Testis (tissue), 3 donors: ENCODE measurements around the gene DAB2IP. TPM values are rescaled to one million over a fixed set of nuclear protein-coding genes. Genes with fewer than 3 reads are reported as not detected.
A peak's percentile ranks its signal among the peaks of the same experiment; 100 is the strongest.

Experiments used
- DNase-seq: peaks from one replicate; pipeline ENCODE4 v3.0.0-alpha.2; 2019
- H3K27ac ChIP-seq, 2 donors: fragments of 200-600 bp; sonication (generic); one replicate each; pipeline ENCODE4 v1.5.1; 2019
- H3K27me3 ChIP-seq: fragments of 200-600 bp; sonication (generic); one replicate; pipeline ENCODE4 v1.5.1; 2019
- H3K36me3 ChIP-seq: fragments of 200-600 bp; sonication (generic); one replicate; pipeline ENCODE4 v1.5.1; 2017; ENCODE audit warnings: low read depth; ENCODE audit errors: missing control alignments
- H3K4me1 ChIP-seq: fragments of 200-600 bp; sonication (generic); one replicate; pipeline ENCODE4 v1.5.1; 2019
- H3K4me3 ChIP-seq, 2 donors: fragments of 200-600 bp; sonication (generic); one replicate each; pipeline ENCODE4 v1.5.1; 2017 to 2019
- H3K9me3 ChIP-seq: fragments of 200-600 bp; sonication (generic); one replicate; pipeline ENCODE4 v1.5.1; 2017
- POLR2A ChIP-seq: fragments of 450-650 bp; IDR thresholded peaks from one replicate; pipeline ENCODE4 v1.6.1; 2017; ENCODE audit warnings: antibody characterized with exemption, mild to moderate bottlenecking, moderate library complexity
- WGBS, 2 donors: methylation state at CpG; one replicate each; pipeline ENCODE4 v1.1.5; 2018; 5-methylcytosine and 5-hydroxymethylcytosine counted together
- intact Hi-C: fragments of 100-400 bp; cut with DNase I; formaldehyde crosslinking; loops from one replicate; pipeline ENCODE4 v1.15.1; 2023; ENCODE audit warnings: low total_unique reads
- polyA plus RNA-seq: library from polyadenylated mRNA; stranded (reverse); fragments of 350-450 nt; fragmentation: Illumina TruSeq; extraction: RNeasy Lipid Tissue Mini Kit (QIAGEN cat#74804); gene quantifications from one replicate; pipeline ENCODE4 v1.2.3, GENCODE V29; 2014; ENCODE audit warnings: low read depth, low replicate concordance; ENCODE audit not compliant: insufficient read depth
- total RNA-seq, 2 donors: library from RNA; depleted of rRNA; stranded (reverse); fragments of >200 nt; gene quantifications; one replicate each; pipeline ENCODE4 v1.2.3, GENCODE V29; 2016
- TF ChIP-seq, protein P1 (sequence below), 3 experiments: fragments of 450-650 bp in 2 of 3; fragments of 200-600 bp in 1 of 3; sonication (generic) in 1 of 3; IDR thresholded peaks; one replicate each; pipeline ENCODE4 v1.5.1; 2016 to 2019; ENCODE audit warnings: antibody characterized with exemption in 3 of 3, mild to moderate bottlenecking in 2 of 3, moderate library complexity in 1 of 3

DAB2IP gene
- total and polyA plus RNA-seq, 3 donors from 2014 or later, result 57.7 to 136 (median 102) TPM

- intact Hi-C loops, result loop anchor here (10.0 kb wide), 2 partner anchors 131 to 299 kb away; no protein-coding TSS in a partner anchor
- Histone ChIP-seq H3K4me3 (no peak overlapping the region), H3K9me3 (no peaks in the 10 kb centered on the region), H3K36me3 (no peaks in the 10 kb centered on the region), H3K27me3 (no peaks in the 10 kb centered on the region), H3K27ac (no peak overlapping the region), H3K4me1 (no peaks in the 10 kb centered on the region)
- TF ChIP-seq POLR2A, result no peak
- TF ChIP-seq, protein P1, sequence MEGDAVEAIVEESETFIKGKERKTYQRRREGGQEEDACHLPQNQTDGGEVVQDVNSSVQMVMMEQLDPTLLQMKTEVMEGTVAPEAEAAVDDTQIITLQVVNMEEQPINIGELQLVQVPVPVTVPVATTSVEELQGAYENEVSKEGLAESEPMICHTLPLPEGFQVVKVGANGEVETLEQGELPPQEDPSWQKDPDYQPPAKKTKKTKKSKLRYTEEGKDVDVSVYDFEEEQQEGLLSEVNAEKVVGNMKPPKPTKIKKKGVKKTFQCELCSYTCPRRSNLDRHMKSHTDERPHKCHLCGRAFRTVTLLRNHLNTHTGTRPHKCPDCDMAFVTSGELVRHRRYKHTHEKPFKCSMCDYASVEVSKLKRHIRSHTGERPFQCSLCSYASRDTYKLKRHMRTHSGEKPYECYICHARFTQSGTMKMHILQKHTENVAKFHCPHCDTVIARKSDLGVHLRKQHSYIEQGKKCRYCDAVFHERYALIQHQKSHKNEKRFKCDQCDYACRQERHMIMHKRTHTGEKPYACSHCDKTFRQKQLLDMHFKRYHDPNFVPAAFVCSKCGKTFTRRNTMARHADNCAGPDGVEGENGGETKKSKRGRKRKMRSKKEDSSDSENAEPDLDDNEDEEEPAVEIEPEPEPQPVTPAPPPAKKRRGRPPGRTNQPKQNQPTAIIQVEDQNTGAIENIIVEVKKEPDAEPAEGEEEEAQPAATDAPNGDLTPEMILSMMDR (IDR thresholded peaks at IDR 0.05), result no peak
- no peak for DNase-seq
- WGBS, 2 donors, result 96 to 97% methylated on average over 3 of the region's 3 CpGs
Measured at GRCh38 chr9:121685795-121686377, 34.5 kb downstream of the DAB2IP start.

- no peaks in the 10 kb centered on the region for H3K9me3 ChIP-seq
- H3K27ac ChIP-seq, result no peak overlapping the region
Measured at GRCh38 chr9:121686930-121687541, 35.6 kb downstream of the DAB2IP start.

GRCh38 chr9:121688146-121688680 lies 36.8 kb downstream of the DAB2IP start:
- H3K27ac ChIP-seq, result no peak overlapping the region
- H3K36me3 ChIP-seq, result no peaks in the 10 kb centered on the region
- no peaks in the 10 kb centered on the region for H3K9me3 ChIP-seq
- no peak overlapping the region for H3K4me3 ChIP-seq
- no peak for TF ChIP-seq POLR2A
- TF ChIP-seq, protein P1 (IDR thresholded peaks at IDR 0.05), result no peak
- 84 to 86% methylated on average over 12 of the region's 12 CpGs for WGBS, 2 donors
- no peaks in the 10 kb centered on the region for H3K27me3 ChIP-seq
- H3K4me1 ChIP-seq, result no peaks in the 10 kb centered on the region
- intact Hi-C loops, result loop anchor here (10.0 kb wide), 2 partner anchors 133 to 297 kb away; no protein-coding TSS in a partner anchor
- DNase-seq, result no peak

More at GRCh38 chr9:121686930-121687541, 35.6 kb downstream of the DAB2IP start:
- TF ChIP-seq POLR2A, result no peak
- TF ChIP-seq, protein P1 (IDR thresholded peaks at IDR 0.05), result peak; percentile 53 to 78 (median 71)
- no peak overlapping the region for H3K4me3 ChIP-seq
- no peaks in the 10 kb centered on the region for H3K36me3 ChIP-seq
- no peaks in the 10 kb centered on the region for H3K4me1 ChIP-seq
- intact Hi-C loops, result loop anchor here (10.0 kb wide), 2 partner anchors 132 to 298 kb away; no protein-coding TSS in a partner anchor
- no peaks in the 10 kb centered on the region for H3K27me3 ChIP-seq
- DNase-seq, result peak; percentile 87
- 75 to 81% methylated on average over 2 to 3 of the region's 3 CpGs for WGBS, 2 donors

- no peaks in the 10 kb centered on the region for H3K9me3 ChIP-seq
- no peaks in the 10 kb centered on the region for H3K4me1 ChIP-seq
- TF ChIP-seq, protein P1 (IDR thresholded peaks at IDR 0.05), result no peak
- no peak for TF ChIP-seq POLR2A
- DNase-seq, result no peak
- H3K27me3 ChIP-seq, result no peaks in the 10 kb centered on the region
- H3K4me3 ChIP-seq, result no peak overlapping the region
- WGBS, 2 donors, result 89 to 94% methylated on average over 7 of the region's 7 CpGs
- intact Hi-C loops, result loop anchor here (10.0 kb wide), 2 partner anchors 134 to 296 kb away; no protein-coding TSS in a partner anchor
- no peak overlapping the region for H3K27ac ChIP-seq
- no peaks in the 10 kb centered on the region for H3K36me3 ChIP-seq
Measured at GRCh38 chr9:121688681-121689080, 37.2 kb downstream of the DAB2IP start.
